NCI-H2107 treated with DMSO at 0.1 percent for 48 hours (cell line): ENCODE results near the gene EDDM3A.

Experiments
- DNase-seq: peaks from one replicate; lab custom pipeline; 2025; ENCODE audit not compliant: unreplicated experiment; lab: John Stamatoyannopoulos, UW

EDDM3A gene

GRCh38 chr14:20782280-20782890 is 36.7 kb downstream of the EDDM3A start:
- no peak for DNase-seq

- no peak for DNase-seq
Measured at GRCh38 chr14:20787025-20787424, 41.3 kb downstream of the EDDM3A start.

- no peak for DNase-seq
Measured at GRCh38 chr14:20789230-20789813, 43.6 kb downstream of the EDDM3A start.

- no peak for DNase-seq
Measured at GRCh38 chr14:20790464-20791116, 44.9 kb downstream of the EDDM3A start.

DNA sequence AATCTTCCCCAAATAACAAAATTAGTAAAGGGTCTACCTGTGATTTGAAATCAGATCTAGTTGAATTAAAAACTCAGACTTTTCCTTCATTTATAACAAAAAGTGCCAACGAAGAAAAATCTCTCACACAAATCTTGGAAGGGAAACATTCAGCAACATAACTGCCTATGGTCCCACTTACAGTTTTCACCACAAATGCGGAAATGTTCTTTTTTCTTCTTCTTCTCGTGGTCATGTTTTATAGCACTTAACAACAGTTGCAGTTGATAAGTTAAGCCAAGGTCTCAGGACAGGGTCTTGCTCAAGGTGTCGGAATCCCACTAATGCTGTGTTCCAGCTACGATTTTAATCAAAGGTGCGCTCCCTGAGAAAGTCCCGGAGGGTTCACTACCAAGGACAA is 45.5 kb downstream of the EDDM3A start:
- DNase-seq: no peak

- DNase-seq: no peak
Measured at GRCh38 chr14:20791597-20791996, 45.9 kb downstream of the EDDM3A start.

- no peak for DNase-seq
Measured at GRCh38 chr14:20792556-20792955, 46.9 kb downstream of the EDDM3A start.

DNA sequence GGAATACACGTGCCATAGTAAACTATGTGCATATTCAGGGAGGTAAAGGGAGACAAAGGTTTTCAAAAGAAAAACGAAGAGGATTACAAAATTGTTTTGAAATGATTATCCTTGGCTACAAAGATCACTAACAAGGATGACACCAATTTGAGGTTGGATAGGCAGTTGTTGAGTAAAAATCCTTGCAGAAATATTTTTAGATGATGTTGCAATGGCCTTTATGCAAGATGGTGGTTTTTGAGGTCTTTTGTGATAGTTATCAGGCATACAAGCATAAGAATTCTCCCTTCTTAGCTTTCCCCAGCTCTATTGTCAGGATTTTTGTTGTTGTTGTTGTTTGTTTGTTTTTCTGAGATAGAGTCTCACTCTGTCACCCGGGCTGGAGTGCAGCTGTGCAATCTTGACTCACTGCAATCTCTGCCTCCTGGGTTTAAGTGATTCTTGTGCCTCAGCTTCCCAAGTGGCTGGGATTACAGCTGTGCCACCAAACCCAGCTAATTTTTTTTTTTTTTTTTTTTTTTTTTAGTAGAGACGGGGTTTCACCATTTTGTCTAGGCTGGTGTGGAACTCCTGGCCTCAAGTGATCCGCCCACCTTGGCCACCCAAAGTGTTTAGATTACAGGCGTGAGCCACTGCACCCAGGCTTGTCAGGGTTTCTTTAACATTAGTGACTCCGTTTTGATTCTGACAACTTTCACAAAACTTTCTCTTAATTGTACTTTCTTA is 49.1 kb downstream of the EDDM3A start:
- DNase-seq: no peak

- no peak for DNase-seq
Measured at GRCh38 chr14:20797164-20797563, 51.5 kb downstream of the EDDM3A start.
